ENCODE data around the gene PPP2R5C. TPM values are rescaled to one million over a fixed set of nuclear protein-coding genes. Genes with fewer than 3 reads are reported as not detected.

Gene PPP2R5C
- total and polyA plus RNA-seq, 8 donors = 41.6 to 76.1 (median 55.9) TPM

GRCh38 chr14:101835566-101835965, 74.1 kb downstream of the PPP2R5C start:
- DNase-seq = no peak
- Histone ChIP-seq H3K4me1 (peaks cover 19 to 41% (median 30%) of the 10 kb centered on the region in 3 donors), H3K27ac (peak overlapping the region in 1 of 4 donors; percentile 18)

GRCh38 chr14:101836135-101836534, 74.6 kb downstream of the PPP2R5C start:
- intact Hi-C loops (cut with DNase I) = no loop called here
- Histone ChIP-seq H3K4me3 (no peak overlapping the region), H3K36me3 (no peaks in the 10 kb centered on the region), H3K27ac (peak overlapping the region in 1 of 4 donors; percentile 18), H3K4me1 (peaks cover 19 to 41% (median 30%) of the 10 kb centered on the region in 3 donors), H3K9me3 (no peaks in the 10 kb centered on the region), H3K27me3 (no peaks in the 10 kb centered on the region)
- FAIRE-seq (no peak), DNase-seq (no peak), ATAC-seq (peak; percentile 29 to 49 (median 38))
- WGBS, 2 donors = 19 to 41% methylated on average over 8 of the region's 8 CpGs
- TF ChIP-seq CTCF (IDR thresholded peaks at IDR 0.05) = no peak

More at GRCh38 chr14:101835566-101835965, 74.1 kb downstream of the PPP2R5C start:
- WGBS, 2 donors = 82 to 85% methylated on average over 11 of the region's 11 CpGs
- intact Hi-C loops (cut with DNase I) = no loop called here
- no peak for TF ChIP-seq CTCF (IDR thresholded peaks at IDR 0.05)
- H3K36me3 ChIP-seq = no peaks in the 10 kb centered on the region
- no peaks in the 10 kb centered on the region for H3K9me3 ChIP-seq
- no peak overlapping the region for H3K4me3 ChIP-seq
- H3K27me3 ChIP-seq = no peaks in the 10 kb centered on the region
- FAIRE-seq = no peak
- ATAC-seq = no peak

- H3K9me3 ChIP-seq = no peaks in the 10 kb centered on the region
- no peak overlapping the region for H3K27ac ChIP-seq
- peaks cover 30 to 36% (median 30%) of the 10 kb centered on the region in 3 donors for H3K4me1 ChIP-seq
- no peaks in the 10 kb centered on the region for H3K27me3 ChIP-seq
- no peak for TF ChIP-seq CTCF (IDR thresholded peaks at IDR 0.05)
- no peak for FAIRE-seq
- ATAC-seq = no peak
- no peaks in the 10 kb centered on the region for H3K36me3 ChIP-seq
- intact Hi-C loops (cut with DNase I) = no loop called here
- no peak for DNase-seq
- H3K4me3 ChIP-seq = no peak overlapping the region
- WGBS, 2 donors = 93 to 96% methylated on average over 5 of the region's 5 CpGs
Measured at GRCh38 chr14:101838476-101838875, 77.0 kb downstream of the PPP2R5C start.

- Histone ChIP-seq H3K36me3 (no peaks in the 10 kb centered on the region), H3K9me3 (no peaks in the 10 kb centered on the region), H3K27me3 (no peaks in the 10 kb centered on the region), H3K4me3 (no peak overlapping the region), H3K27ac (no peak overlapping the region), H3K4me1 (peaks cover 22 to 30% (median 28%) of the 10 kb centered on the region in 3 donors)
- no peak for TF ChIP-seq CTCF (IDR thresholded peaks at IDR 0.05)
- no peak for FAIRE-seq
- WGBS, 2 donors = 76 to 82% methylated on average over 11 of the region's 11 CpGs
- intact Hi-C loops (cut with DNase I) = no loop called here
- no peak for ATAC-seq
- no peak for DNase-seq
Measured at GRCh38 chr14:101839236-101839635, 77.7 kb downstream of the PPP2R5C start.

- Histone ChIP-seq H3K36me3 (no peaks in the 10 kb centered on the region), H3K9me3 (no peaks in the 10 kb centered on the region), H3K4me3 (no peak overlapping the region), H3K27me3 (no peaks in the 10 kb centered on the region), H3K27ac (no peak overlapping the region), H3K4me1 (peaks cover 20 to 26% (median 24%) of the 10 kb centered on the region in 3 donors)
- TF ChIP-seq CTCF (IDR thresholded peaks at IDR 0.05) = no peak
- intact Hi-C loops (cut with DNase I) = no loop called here
- ATAC-seq (no peak), FAIRE-seq (no peak), DNase-seq (no peak)
- WGBS, 2 donors = 88 to 93% methylated on average over 6 of the region's 6 CpGs
Measured at GRCh38 chr14:101839661-101840060, 78.2 kb downstream of the PPP2R5C start.

Measured in pancreas (tissue), 10 donors.